IMR-90 (cell line): ENCODE results near the gene MRPL54.

Experiments used
- MAZ ChIP-seq: IDR thresholded peaks from 2 replicates; pipeline ENCODE4 v1.6.1; 2012; ENCODE audit warnings: low read depth, mild to moderate bottlenecking, low read length, improper control_type of control experiment, moderate library complexity, borderline replicate concordance
- POLR2A ChIP-seq: IDR thresholded peaks from 2 replicates; pipeline ENCODE4 v1.6.1; 2012; ENCODE audit warnings: mild to moderate bottlenecking, low read depth, low read length
- RCOR1 ChIP-seq: IDR thresholded peaks from 2 replicates; pipeline ENCODE4 v1.6.1; 2012; ENCODE audit warnings: mild to moderate bottlenecking, low read length, improper control_type of control experiment; ENCODE audit not compliant: insufficient replicate concordance
- RFX5 ChIP-seq: IDR thresholded peaks from 2 replicates; pipeline ENCODE4 v1.8.0; 2012; ENCODE audit warnings: low read depth, mild to moderate bottlenecking, low read length, moderate library complexity
- TF ChIP-seq, protein P1 (sequence below): conservative IDR thresholded peaks from 2 replicates; pipeline ENCODE4 v1.5.1; 2012; ENCODE audit warnings: mild to moderate bottlenecking, low read depth, low read length, improper control_type of control experiment

DNA sequence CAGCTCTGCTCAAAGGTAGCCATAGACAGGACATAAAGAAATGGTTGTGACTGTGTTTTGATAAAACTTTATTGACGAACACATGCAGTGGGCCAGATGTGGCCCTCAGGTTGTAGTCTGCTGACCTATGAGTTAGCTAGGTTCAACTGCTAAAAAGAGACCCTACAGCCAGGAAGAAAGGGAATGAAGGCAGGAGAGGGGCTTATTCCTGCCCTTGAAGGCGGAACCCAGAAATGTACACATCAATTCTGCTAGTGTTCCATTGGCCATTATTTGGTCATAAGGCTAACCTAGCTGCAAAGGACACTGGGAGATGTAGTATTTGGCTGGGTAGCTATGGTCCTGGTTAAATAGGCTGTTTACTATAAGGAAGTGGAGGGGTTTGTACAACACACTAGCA lies 19.0 kb upstream of the MRPL54 start:
- no peak for TF ChIP-seq RCOR1
- no peak for TF ChIP-seq POLR2A
- no peak for TF ChIP-seq MAZ
- TF ChIP-seq, protein P1, sequence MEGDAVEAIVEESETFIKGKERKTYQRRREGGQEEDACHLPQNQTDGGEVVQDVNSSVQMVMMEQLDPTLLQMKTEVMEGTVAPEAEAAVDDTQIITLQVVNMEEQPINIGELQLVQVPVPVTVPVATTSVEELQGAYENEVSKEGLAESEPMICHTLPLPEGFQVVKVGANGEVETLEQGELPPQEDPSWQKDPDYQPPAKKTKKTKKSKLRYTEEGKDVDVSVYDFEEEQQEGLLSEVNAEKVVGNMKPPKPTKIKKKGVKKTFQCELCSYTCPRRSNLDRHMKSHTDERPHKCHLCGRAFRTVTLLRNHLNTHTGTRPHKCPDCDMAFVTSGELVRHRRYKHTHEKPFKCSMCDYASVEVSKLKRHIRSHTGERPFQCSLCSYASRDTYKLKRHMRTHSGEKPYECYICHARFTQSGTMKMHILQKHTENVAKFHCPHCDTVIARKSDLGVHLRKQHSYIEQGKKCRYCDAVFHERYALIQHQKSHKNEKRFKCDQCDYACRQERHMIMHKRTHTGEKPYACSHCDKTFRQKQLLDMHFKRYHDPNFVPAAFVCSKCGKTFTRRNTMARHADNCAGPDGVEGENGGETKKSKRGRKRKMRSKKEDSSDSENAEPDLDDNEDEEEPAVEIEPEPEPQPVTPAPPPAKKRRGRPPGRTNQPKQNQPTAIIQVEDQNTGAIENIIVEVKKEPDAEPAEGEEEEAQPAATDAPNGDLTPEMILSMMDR, result no peak
- no peak for TF ChIP-seq RFX5
